ENCODE data around the gene NINL. TPM values are rescaled to one million over a fixed set of nuclear protein-coding genes. Genes with fewer than 3 reads are reported as not detected.

Gene NINL
- total RNA-seq, 6 donors from 2014 or later = 10.2 to 47.1 (median 20.3) TPM

- WGBS, 2 donors = 94% methylated on average over 16 to 22 of the region's 22 CpGs
- no peak overlapping the region for H3K4me3 ChIP-seq
- no peaks in the 10 kb centered on the region for H3K27me3 ChIP-seq
- DNase-seq (no peak), ATAC-seq (ENCODE audit: low FRiP score in 2 of 2) (no peak)
- H3K4me1 ChIP-seq = no peaks in the 10 kb centered on the region
- no peak overlapping the region for H3K27ac ChIP-seq
- TF ChIP-seq EP300 (IDR thresholded peaks at IDR 0.05) = no peak
- TF ChIP-seq POLR2AphosphoS5 (IDR thresholded peaks at IDR 0.05) = no peak
- TF ChIP-seq POLR2A (IDR thresholded peaks at IDR 0.05) = no peak
- no peak for TF ChIP-seq CTCF (IDR thresholded peaks at IDR 0.05)
- peaks cover 0 to 14% (median 8%) of the 10 kb centered on the region in 4 donors for H3K36me3 ChIP-seq
- H3K9me3 ChIP-seq = no peaks in the 10 kb centered on the region
Measured at GRCh38 chr20:25457886-25458680, 127.2 kb downstream of the NINL start.

GRCh38 chr20:25454153-25454900 lies 131.0 kb downstream of the NINL start:
- H3K36me3 ChIP-seq = peaks cover 0 to 13% (median 2%) of the 10 kb centered on the region in 4 donors
- H3K4me3 ChIP-seq = no peak overlapping the region
- no peaks in the 10 kb centered on the region for H3K9me3 ChIP-seq
- DNase-seq (no peak), ATAC-seq (ENCODE audit: low FRiP score in 2 of 2) (peak in 1 of 2 donors; percentile 24)
- no peak overlapping the region for H3K27ac ChIP-seq
- no peaks in the 10 kb centered on the region for H3K4me1 ChIP-seq
- 88 to 92% methylated on average over 15 of the region's 15 CpGs for WGBS, 2 donors
- TF ChIP-seq POLR2A (IDR thresholded peaks at IDR 0.05) = no peak
- no peak for TF ChIP-seq POLR2AphosphoS5 (IDR thresholded peaks at IDR 0.05)
- TF ChIP-seq EP300 (IDR thresholded peaks at IDR 0.05) = no peak
- TF ChIP-seq CTCF (IDR thresholded peaks at IDR 0.05) = no peak
- no peaks in the 10 kb centered on the region for H3K27me3 ChIP-seq

- Histone ChIP-seq H3K9me3 (no peaks in the 10 kb centered on the region), H3K27me3 (no peaks in the 10 kb centered on the region), H3K36me3 (peaks cover 0 to 13% (median 2%) of the 10 kb centered on the region in 4 donors), H3K4me1 (no peaks in the 10 kb centered on the region), H3K27ac (no peak overlapping the region), H3K4me3 (no peak overlapping the region)
- ATAC-seq (ENCODE audit: low FRiP score in 2 of 2) (no peak), DNase-seq (no peak)
- WGBS, 2 donors = 81 to 83% methylated on average over 23 to 25 of the region's 25 CpGs
- TF ChIP-seq EP300 (IDR thresholded peaks at IDR 0.05) (no peak), CTCF (IDR thresholded peaks at IDR 0.05) (no peak), POLR2AphosphoS5 (IDR thresholded peaks at IDR 0.05) (no peak), POLR2A (IDR thresholded peaks at IDR 0.05) (no peak)
Measured at GRCh38 chr20:25453035-25453810, 132.1 kb downstream of the NINL start.

- peaks cover 0 to 13% (median 2%) of the 10 kb centered on the region in 4 donors for H3K36me3 ChIP-seq
Measured at GRCh38 chr20:25452333-25452732, 133.0 kb downstream of the NINL start.

More at GRCh38 chr20:25452333-25452732, 133.0 kb downstream of the NINL start:
- DNase-seq = no peak
- Histone ChIP-seq H3K4me3 (no peak overlapping the region), H3K4me1 (no peaks in the 10 kb centered on the region), H3K9me3 (no peaks in the 10 kb centered on the region), H3K27me3 (no peaks in the 10 kb centered on the region), H3K27ac (no peak overlapping the region)
- TF ChIP-seq POLR2A (IDR thresholded peaks at IDR 0.05) = no peak
- no peak for TF ChIP-seq POLR2AphosphoS5 (IDR thresholded peaks at IDR 0.05)
- TF ChIP-seq EP300 (IDR thresholded peaks at IDR 0.05) = no peak
- TF ChIP-seq CTCF (IDR thresholded peaks at IDR 0.05) = no peak
- no peak for ATAC-seq (ENCODE audit: low FRiP score in 2 of 2)
- WGBS, 2 donors = 84 to 90% methylated on average over 6 of the region's 6 CpGs

All from upper lobe of left lung (tissue), 6 donors.